GM18526 (cell line): ENCODE data around the gene HAGHL.
A peak's percentile ranks its signal among the peaks of the same experiment; 100 is the strongest.

Experiments
- POLR2A ChIP-seq: IDR thresholded peaks from 3 replicates; pipeline ENCODE4 v1.6.1; 2011; ENCODE audit not compliant: insufficient read length; ENCODE audit errors: extremely low read depth

The HAGHL gene

GRCh38 chr16:726438-727290, at the start of gene HAGHL, which contains the start of gene CCDC78:
Gene HAGHL (plus strand): TSS chr16:727106. CDS start chr16:727510, 404 bp downstream.
Gene CCDC78 (minus strand): TSS chr16:726443. CDS start chr16:726367, 76 bp downstream.
- peak; percentile 36 for TF ChIP-seq POLR2A

- TF ChIP-seq POLR2A, result no peak
Observed at GRCh38 chr16:677316-678190, 49.4 kb upstream of the HAGHL start.

GRCh38 chr16:678209-678857, 48.6 kb upstream of the HAGHL start:
- TF ChIP-seq POLR2A, result no peak

GRCh38 chr16:678858-679813, 47.8 kb upstream of the HAGHL start:
- no peak for TF ChIP-seq POLR2A

- TF ChIP-seq POLR2A, result peak; percentile 88
Observed at GRCh38 chr16:679814-680624, 46.9 kb upstream of the HAGHL start, which contains the start of gene STUB1. Gene STUB1 (plus strand): TSS chr16:680410. CDS start chr16:680526, 116 bp downstream.

- no peak for TF ChIP-seq POLR2A
Observed at GRCh38 chr16:680625-680945, 46.3 kb upstream of the HAGHL start.

- no peak for TF ChIP-seq POLR2A
Observed at GRCh38 chr16:680967-681745, 45.8 kb upstream of the HAGHL start.

GRCh38 chr16:681746-682427, 45.0 kb upstream of the HAGHL start:
- no peak for TF ChIP-seq POLR2A

GRCh38 chr16:682493-683395, 44.2 kb upstream of the HAGHL start:
- TF ChIP-seq POLR2A, result no peak

- TF ChIP-seq POLR2A, result no peak
Observed at GRCh38 chr16:683396-684070, 43.4 kb upstream of the HAGHL start.

- TF ChIP-seq POLR2A, result peak; percentile 90
Observed at GRCh38 chr16:684071-684794, 42.7 kb upstream of the HAGHL start, which contains the start of gene JMJD8. Gene JMJD8 (minus strand): TSS chr16:684334. CDS start chr16:684319, 15 bp downstream.
